Measurements from ENCODE around the gene TMEM204. TPM values are rescaled to one million over a fixed set of nuclear protein-coding genes. Genes with fewer than 3 reads are reported as not detected.

The TMEM204 gene
- total and polyA plus RNA-seq, 10 of the 15 experiments (the other 5 are each of a cell fraction or from before 2014, with no cell fraction given), result 0.05 to 0.30 (median 0.18) TPM; not detected in 7

GRCh38 chr16:1539720-1540555 is 6.5 kb downstream of the TMEM204 start:
- H3K27me3 ChIP-seq (replicated peaks in 1 of 2; ENCODE audit: control insufficient read depth in 2 of 2, insufficient read depth in 2 of 2, low read length in 1 of 2), result no peaks in the 10 kb centered on the region
- H3K4me1 ChIP-seq (ENCODE audit: control insufficient read depth, insufficient read depth, low read length), result peaks cover 7% of the 10 kb centered on the region
- no peak for FAIRE-seq
- ChIA-PET CTCF (no interaction called here), SMC1A (ENCODE audit: uncharacterized antibody, unreplicated experiment) (no interaction called here), POLR2A (no interaction called here), RAD21 (ENCODE audit: unreplicated experiment) (no interaction called here)
- TF ChIP-seq, protein P1, sequence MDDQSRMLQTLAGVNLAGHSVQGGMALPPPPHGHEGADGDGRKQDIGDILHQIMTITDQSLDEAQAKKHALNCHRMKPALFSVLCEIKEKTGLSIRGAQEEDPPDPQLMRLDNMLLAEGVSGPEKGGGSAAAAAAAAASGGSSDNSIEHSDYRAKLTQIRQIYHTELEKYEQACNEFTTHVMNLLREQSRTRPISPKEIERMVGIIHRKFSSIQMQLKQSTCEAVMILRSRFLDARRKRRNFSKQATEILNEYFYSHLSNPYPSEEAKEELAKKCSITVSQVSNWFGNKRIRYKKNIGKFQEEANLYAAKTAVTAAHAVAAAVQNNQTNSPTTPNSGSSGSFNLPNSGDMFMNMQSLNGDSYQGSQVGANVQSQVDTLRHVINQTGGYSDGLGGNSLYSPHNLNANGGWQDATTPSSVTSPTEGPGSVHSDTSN (IDR thresholded peaks at IDR 0.05; ENCODE audit: insufficient replicate concordance, low read depth, low read length), result no peak
- TF ChIP-seq ZSCAN29 (IDR thresholded peaks at IDR 0.05) (no peak), RAD51 (IDR thresholded peaks at IDR 0.05) (no peak), CBX3 (IDR thresholded peaks at IDR 0.05; ENCODE audit: borderline replicate concordance, low read depth) (no peak), NFYA (IDR thresholded peaks at IDR 0.05; ENCODE audit: borderline replicate concordance, low read depth, low read length) (no peak), HCFC1 (IDR thresholded peaks at IDR 0.05; ENCODE audit: low read length) (no peak), LARP7 (IDR thresholded peaks at IDR 0.05) (no peak), RCOR1 (conservative IDR thresholded peaks at IDR 0.05; ENCODE audit: low read depth, low read length) (no peak), TARDBP (IDR thresholded peaks at IDR 0.05; ENCODE audit: borderline replicate concordance) (no peak), GATAD2B (conservative IDR thresholded peaks at IDR 0.05; ENCODE audit: low read depth) (no peak)
- H3K9me3 ChIP-seq (replicated peaks; ENCODE audit: control insufficient read depth, insufficient read depth, low read length), result no peaks in the 10 kb centered on the region
- DNase-seq (ENCODE audit: low read depth, low spot score), result no peak
- H3K4me3 ChIP-seq, result no peak overlapping the region
- in situ Hi-C loops (cut with MboI), result no loop called here
- intact Hi-C loops (cut with micrococcal nuclease; ENCODE audit: unreplicated experiment), result no loop called here
- H3K79me2 ChIP-seq (ENCODE audit: control insufficient read depth, insufficient read depth, low read length), result no peaks in the 10 kb centered on the region
- no peak for ATAC-seq
- H3K27ac ChIP-seq (ENCODE audit: control insufficient read depth, insufficient read depth), result no peak overlapping the region
- H2AFZ ChIP-seq (ENCODE audit: control insufficient read depth, low read depth, low read length), result no peak overlapping the region
- H3K9ac ChIP-seq (ENCODE audit: control insufficient read depth, insufficient read depth, low read length), result no peak overlapping the region
- BruUV-seq (replicated peaks), result no TSS peak
- 74% methylated on average over 35 of the region's 35 CpGs for WGBS (ENCODE audit: insufficient coverage, insufficient replicate concordance, low lambda C conversion rate, missing lambda C conversion rate)
- no peak overlapping the region for H3K4me2 ChIP-seq (ENCODE audit: control insufficient read depth, insufficient read depth)
- no peaks in the 10 kb centered on the region for H3K36me3 ChIP-seq (ENCODE audit: control insufficient read depth in 2 of 2, insufficient read depth in 2 of 2, low read length in 1 of 2)
- no peaks in the 10 kb centered on the region for H4K20me1 ChIP-seq (ENCODE audit: control insufficient read depth, insufficient read depth)
